HG02798 (cell line): ENCODE results near the gene SLC7A8.

Experiments used
- ATAC-seq: cut with Tn5 transposase; IDR thresholded peaks from one replicate; pipeline ENCODE4 v1.9.1; 2021; ENCODE audit warnings: mild to moderate bottlenecking; ENCODE audit not compliant: unreplicated experiment, poor library complexity

Gene SLC7A8

GRCh38 chr14:23101986-23102625, 81.4 kb downstream of the SLC7A8 start:
- ATAC-seq, result no peak

DNA sequence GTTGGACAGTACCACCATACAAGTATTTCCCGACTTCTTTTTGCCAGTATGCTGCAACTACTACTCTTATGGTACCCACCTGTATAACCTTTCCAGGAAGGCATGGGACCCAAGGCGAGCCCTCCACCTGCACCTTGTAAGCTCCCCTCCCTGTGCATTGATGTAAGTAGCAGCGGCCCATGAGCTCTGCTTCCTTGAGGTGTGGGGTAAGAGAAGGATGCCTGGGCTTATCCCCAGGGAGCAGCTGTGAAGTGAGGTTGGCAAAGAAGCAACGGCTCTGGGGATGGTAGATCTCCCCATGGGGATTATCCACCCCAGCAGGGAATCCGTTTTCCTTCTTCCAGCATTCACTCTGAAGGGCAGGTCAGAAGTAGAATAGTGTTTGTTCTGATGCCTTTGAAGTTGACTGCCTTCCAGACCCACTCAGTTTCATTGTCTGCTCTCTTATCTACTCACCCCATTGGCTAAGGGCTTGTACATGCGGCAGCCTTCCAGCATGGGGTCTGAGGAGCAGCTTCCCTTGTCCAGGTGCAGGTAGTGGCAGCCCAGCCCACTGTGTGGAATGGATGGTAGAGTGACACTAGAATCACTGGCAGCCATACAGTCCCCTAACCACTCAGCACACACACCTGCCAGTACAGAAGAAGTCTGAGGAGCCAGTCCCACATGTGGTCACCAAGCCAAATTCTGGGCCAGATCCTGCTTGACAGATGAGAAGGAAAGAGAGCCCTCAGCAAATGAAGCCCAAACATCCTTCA, 82.1 kb downstream of the SLC7A8 start:
- ATAC-seq, result no peak

DNA sequence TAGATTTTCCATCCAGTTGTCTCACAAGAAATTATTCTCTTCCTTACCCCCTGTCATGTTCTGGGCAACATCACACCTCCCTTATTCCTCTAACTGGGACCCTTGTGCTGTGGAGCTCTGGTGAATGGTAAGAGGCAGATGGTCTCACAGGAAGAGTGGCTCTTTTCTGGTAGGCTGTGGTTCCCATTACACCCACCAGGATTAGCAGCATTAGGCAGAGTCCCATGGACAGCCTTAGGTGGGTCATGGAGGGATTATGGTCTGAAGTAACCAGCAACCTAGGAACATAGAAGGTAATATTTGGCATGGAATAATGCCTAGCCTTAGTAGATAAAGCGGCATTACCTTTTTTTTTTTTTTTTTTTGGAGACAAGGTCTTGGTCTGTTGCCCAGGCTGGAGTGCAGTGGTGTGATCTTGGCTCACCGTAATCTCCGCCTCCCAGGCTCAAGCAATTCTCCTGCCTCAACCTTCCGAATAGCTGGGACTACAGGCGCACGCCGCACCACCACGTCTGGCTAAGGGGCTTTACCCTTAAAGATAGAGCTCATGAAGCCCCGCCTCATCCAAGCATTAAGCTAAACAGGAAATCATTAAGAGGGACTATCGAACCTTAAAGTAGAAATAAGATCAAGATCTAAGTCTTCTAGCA, 84.1 kb downstream of the SLC7A8 start:
- ATAC-seq, result no peak

DNA sequence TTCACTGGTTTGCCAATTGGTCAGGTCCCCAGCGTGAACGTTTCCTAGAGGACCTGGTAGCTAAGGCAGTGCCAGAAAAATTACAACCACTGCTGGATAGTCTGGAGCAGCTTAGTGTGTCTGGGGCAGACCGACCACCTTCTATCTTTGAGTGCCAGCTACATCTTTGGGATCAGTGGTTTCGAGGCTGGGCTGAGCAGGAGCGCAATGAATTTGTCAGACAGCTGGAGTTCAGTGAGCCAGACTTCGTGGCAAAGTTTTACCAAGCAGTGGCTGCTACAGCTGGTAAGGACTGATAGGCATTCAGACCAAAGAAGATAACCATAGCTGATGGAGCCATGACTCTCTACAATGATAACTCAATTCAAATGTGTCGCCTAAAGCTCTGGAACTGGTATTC, 85.7 kb downstream of the SLC7A8 start:
- ATAC-seq, result no peak

DNA sequence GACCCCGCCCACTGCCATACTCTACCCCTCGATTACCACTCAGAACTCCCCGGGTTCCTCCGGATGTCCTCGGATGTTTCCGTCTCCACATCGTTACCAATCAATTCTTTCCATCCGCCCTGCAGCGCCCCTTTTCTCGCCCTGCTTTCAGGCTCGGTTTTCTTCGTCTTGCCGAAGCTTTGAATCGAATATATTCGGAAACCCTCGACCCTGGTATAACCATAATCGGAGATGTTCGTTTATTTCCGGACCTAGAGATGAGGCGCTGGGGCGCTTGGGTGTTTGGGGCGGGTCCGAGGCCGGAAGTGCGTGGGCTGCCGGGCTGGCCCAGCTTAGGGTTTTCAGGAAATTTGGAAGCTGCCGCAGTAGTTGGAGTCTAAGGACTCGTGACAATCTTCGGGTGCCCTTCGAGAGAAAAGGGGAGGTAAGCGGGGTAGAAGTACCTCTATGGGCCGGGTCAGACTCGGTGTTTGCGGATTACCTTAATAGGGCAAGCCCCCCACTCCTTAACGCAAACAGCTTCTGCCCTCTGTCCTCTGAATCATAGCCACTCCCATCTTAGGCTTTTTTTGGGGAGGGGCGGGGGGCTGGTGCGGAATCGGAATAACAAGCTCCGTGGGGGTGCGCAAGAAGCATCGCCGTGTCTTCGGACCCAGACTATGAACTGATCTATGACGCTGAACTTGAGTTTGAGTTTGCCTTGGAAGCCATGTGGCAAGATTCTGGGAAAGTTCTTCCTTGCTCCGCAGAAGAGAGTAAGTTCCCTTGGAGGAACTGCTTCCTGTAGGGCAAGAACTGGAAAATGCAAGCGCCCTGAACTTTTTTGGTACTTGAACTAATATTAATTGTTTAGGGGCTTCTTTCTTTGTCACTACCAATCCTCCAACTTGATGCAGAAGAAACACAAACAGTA, 88.0 kb downstream of the SLC7A8 start, which contains the start of gene C14orf119:
C14orf119 (plus strand) TSS at position 310 of the 913 bp plus-strand sequence. CDS start 2,154 bp downstream, outside the sequence.
- ATAC-seq, result peak; percentile 93

GRCh38 chr14:23094666-23095195, 88.7 kb downstream of the SLC7A8 start, which contains the start of gene ACIN1:
TSS of gene ACIN1 (minus strand) at chr14:23095136. CDS start at chr14:23095112, 24 bp downstream.
- ATAC-seq, result peak; percentile 40

- no peak for ATAC-seq
These were observed 89.3 kb downstream of the SLC7A8 start for GRCh38 chr14:23093991-23094665.

DNA sequence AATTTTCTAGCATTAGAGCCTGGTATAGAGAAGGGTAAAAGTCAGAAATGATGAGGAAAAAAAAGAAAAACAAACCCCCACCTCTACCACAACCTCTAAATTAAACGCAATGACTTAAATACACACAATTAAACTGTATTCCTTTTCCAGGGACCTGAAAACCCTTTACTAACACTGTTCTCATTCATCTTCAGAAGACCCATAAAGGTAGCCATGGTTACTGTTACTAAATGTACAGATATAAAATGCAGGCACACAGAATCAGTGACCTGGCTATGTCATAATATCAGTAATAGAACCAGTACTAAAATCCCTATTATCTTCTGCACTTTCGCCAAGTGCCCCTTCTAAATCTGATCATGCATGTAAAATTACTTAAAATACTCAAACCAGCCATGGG, 89.9 kb downstream of the SLC7A8 start:
- no peak for ATAC-seq

GRCh38 chr14:23093104-23093503, 90.4 kb downstream of the SLC7A8 start:
- no peak for ATAC-seq

DNA sequence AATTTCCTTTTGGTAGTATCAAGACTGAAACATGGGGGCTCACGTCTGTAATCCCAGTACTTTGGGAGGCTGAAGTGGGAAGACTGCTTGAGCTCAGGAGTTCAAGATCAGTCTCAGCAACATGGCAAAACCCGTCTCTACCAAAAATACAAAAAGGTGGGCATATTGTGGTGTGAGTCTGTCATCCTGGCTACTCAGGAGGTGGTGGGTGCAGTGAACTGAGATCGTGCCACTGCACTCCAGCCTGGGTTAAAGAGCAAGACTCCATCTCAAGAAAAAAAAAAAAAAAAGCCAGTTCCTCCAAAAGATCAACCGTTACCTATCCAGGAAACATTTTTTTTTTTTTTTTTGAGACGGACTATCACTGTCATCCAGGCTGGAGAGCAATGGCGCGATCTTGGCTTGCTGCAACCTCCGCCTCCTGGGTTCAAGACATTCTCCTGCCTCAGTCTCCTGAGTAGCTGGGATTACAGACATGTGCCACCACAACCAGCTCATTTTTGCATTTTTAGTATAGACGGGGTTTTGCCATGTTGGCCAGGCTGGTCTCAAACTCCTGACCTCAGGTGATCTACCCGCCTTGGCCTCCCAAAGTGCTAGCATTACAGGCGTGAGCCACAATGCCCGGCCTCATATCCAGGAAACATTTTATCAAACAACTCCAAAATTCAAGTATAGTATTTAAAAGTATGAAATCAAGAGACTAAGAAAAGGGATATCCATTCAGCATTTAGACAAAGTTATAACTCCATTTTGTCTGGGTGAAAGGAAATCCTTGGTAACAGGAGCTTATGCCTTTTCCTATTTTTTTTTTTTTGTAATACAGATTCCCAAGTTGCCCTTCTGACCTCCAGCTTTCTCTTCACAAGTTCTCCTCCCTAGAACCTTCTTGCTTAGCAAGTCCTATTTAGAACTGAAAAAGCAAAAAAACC, 91.9 kb downstream of the SLC7A8 start:
- ATAC-seq, result no peak

DNA sequence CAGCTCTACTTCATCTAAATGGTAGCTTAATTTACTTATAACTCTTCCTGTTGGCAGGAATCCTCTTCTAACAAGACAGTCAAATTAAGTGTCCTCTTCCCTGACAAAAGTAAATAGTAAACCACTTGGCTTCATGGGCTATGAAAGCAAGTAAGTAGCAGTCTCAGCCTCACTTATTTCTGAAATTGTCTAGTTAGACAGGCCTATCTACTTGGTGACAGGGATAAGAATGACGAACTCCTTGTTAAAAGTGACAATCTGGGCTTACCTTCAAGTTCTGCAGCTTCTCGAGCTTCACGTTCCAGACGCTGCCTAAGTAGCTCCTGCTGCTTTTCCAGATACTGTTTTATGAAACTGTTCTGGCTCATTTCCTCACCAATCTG, 93.2 kb downstream of the SLC7A8 start:
- no peak for ATAC-seq

GRCh38 chr14:23089498-23090253, 93.8 kb downstream of the SLC7A8 start:
- no peak for ATAC-seq

DNA sequence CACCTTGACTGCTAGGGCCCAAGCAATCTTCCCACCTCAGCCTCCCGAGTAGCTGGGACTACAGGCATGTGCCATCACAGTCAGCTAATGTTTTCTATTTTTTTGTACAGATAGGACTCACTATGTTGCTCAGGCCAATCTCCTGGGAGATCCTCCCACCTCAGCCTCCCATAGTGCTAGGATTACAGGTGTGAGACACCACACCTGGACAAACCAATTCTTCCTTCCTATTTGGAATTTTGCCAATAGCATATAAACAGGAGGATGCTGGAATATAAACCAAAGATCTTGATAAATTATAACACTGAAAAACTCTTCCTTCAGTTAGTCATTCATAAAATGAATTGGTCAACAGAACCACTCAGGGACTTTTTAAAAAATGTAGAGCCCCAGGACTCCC, 96.9 kb downstream of the SLC7A8 start:
- ATAC-seq, result no peak

DNA sequence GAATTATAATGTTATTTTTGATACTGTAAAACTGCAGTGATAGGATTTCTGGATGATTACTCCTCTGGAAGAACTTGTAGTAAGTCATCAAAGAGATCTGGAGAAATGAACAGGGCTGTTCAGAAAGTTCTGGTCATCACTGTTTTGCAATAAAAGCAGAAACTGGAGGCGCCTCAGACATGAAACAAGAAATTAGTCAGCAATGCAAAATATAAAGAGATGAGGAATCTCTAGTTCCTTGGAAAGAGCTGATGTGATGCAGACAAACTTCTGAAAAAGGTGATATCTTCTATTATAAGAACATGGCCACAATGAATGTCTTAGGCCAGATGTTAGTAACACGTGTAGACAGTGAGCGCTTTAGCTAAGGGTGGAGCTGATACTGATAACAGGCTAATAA, 98.0 kb downstream of the SLC7A8 start:
- ATAC-seq, result no peak

GRCh38 chr14:23080474-23080873, 103.0 kb downstream of the SLC7A8 start:
- no peak for ATAC-seq

- ATAC-seq, result no peak
These were observed 103.7 kb downstream of the SLC7A8 start for GRCh38 chr14:23079716-23080115.

DNA sequence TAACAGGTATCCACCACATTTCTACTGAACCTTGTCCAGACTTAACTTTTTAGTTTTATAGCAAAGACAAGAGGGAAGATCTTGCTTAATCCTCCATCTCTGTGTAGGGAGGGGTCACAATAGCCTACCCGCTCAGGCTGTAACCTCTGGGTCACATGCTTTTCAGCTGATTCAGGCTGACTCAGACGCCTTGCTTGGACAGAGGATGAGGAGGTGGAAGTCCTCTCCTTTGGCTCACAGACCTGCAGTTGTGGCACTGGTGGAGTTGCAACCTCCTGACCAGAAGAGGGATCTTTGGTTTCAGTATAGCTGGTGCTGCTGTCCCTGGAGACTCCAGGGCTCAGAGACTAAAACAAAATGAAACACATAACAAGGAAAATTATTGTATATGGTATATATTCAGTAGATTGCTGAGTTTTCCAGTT, 104.8 kb downstream of the SLC7A8 start:
- no peak for ATAC-seq

GRCh38 chr14:23077962-23078361, 105.5 kb downstream of the SLC7A8 start:
- ATAC-seq, result no peak
